Stimulated activated CD4-positive, alpha-beta T cell treated with anti-CD3 and anti-CD28 coated beads, Interleukin-4, amount 100 ng/mL, for 24 hours (primary cell): ENCODE results near the gene ANKMY1.

Source experiments
- DNase-seq: peaks from one replicate; pipeline ENCODE4 v3.0.0-alpha.2; 2020

Gene ANKMY1

DNA sequence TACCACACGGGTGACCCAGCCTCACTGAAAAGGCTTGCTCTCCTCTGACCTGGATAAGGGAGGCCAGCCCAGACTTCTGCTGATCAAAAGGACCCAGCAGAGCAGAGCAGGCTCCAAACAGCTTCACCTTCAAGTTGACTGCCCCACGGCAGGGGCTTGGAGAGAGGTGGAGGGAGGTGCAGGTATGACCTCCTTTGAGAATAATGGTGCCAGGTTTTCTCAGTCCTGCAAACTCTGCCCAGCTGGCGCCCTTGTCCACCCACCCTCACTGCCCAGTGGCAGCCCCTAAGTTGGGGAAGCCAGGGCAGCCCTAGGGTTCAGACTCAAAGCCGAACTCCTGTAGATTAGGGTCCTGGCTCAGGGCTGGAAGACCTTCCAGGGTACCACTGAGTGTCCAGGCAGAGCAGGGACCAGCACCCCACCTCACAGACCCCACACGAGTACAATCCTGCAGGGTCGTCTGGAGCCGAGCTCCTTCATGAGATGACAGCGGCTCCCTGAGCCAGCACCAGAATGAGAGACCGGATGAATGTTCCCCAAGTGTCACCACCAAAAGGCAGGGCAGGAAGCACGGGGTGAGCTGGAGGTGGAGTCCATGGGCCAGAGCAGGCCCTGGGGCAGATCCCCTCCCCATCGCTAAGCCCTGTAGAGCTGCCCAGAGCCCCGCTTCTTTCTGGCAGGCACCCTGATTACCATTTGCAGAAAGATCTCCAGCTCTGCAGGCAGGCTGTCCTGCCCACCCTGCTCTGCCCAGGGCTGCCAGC, 125.9 kb downstream of the ANKMY1 start:
- no peak for DNase-seq

GRCh38 chr2:240431271-240431660, 126.5 kb downstream of the ANKMY1 start:
- DNase-seq = no peak

DNA sequence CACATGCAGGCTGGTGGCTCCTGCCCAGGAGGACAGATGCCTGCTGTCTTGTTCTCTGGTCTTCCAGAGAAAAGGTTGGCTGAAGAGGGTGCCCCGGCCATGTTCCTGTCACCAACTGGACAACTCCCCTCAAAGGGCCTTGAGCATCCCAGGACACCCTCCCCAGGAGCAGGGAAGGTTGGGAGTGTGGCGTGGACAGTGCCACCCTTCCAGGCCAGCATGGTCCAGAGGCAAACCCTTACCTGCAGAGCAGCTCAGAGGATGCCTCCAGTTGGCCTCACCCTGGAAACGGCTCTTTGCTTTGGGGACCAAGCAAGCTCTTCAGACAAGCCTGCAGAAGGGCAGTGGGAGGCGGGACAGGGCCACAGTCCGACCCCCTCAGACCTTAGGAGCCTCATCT, 127.2 kb downstream of the ANKMY1 start:
- DNase-seq = no peak

DNA sequence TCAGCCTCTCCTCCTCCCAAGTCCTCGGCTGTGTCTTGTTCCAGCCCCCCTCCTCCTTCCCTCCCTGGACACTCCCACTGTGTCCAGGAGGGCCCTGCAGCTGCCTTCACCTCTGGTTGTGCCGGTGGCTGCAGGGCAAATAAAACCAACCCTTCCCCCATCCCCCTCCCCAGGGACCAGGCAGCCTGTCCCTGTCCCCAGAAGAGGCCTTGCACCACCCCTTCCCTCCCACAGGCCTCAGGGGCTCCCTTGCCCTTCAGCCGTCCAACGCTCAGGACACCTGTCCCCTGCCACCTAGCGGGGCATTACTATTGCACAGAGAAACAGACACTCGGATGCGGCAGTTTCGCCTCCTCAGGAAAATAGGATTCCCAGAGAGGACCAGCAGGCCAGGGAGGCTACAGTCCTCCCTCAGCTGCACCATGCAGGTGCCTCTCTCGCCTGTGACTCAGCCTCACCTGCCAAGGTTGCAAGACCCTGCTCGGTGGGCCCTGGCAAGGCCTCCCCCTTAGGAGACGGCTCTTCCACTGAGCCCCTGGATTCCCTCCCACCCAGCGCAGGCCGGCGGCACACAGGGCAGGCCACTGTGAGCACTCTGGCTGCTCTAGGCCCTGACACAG, 127.8 kb downstream of the ANKMY1 start:
- no peak for DNase-seq
